ENCODE results near the gene KRTAP10-7.
"Not testable (repeated sequence)": the region's sequence is repeated elsewhere in the genome, so short reads cannot be mapped to it uniquely, and the experiment has no call there.

The KRTAP10-7 gene

DNA sequence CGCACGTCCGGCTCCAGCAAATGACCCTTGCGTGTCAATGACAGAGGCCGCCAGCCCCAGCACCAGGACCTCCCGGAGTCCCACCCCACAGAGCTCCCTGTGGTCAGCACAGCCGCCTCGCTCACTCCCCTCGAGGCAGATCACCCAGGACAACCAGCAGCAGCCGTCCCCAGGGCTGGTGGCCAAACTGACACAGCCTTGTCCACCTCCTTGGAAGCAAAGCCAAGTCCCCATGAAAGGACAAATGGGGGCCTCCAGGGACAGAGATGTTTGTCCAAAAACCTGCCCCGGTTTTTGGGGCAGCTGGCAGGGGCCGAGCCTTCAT lies 38.9 kb downstream of the KRTAP10-7 start:
- TF ChIP-seq, protein P1, sequence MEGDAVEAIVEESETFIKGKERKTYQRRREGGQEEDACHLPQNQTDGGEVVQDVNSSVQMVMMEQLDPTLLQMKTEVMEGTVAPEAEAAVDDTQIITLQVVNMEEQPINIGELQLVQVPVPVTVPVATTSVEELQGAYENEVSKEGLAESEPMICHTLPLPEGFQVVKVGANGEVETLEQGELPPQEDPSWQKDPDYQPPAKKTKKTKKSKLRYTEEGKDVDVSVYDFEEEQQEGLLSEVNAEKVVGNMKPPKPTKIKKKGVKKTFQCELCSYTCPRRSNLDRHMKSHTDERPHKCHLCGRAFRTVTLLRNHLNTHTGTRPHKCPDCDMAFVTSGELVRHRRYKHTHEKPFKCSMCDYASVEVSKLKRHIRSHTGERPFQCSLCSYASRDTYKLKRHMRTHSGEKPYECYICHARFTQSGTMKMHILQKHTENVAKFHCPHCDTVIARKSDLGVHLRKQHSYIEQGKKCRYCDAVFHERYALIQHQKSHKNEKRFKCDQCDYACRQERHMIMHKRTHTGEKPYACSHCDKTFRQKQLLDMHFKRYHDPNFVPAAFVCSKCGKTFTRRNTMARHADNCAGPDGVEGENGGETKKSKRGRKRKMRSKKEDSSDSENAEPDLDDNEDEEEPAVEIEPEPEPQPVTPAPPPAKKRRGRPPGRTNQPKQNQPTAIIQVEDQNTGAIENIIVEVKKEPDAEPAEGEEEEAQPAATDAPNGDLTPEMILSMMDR (IDR thresholded peaks at IDR 0.05; ENCODE audit: extremely low read depth, missing control alignments) = no peak

DNA sequence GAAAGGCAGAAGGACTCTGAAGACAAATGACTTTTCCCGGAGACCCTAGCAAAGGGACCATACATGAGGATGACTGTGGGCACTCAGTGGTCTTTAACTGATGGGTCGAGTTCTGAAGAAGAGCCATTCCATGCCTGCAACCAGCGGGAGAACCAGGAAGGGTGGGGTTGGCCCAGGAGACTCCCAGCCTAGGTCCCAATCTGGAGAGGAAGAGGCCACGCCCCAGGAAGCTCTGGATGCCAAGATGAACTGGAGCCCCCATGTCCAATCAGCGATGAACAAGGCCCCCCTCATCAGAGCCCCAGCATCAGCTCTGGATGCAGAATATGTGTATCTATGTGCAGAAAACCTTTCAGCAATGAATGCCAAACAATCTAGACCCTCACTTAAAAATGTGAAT lies 40.4 kb downstream of the KRTAP10-7 start:
- no peak for DNase-seq (ENCODE audit: low spot score)
- TF ChIP-seq, protein P1 (IDR thresholded peaks at IDR 0.05; ENCODE audit: extremely low read depth, missing control alignments) = no peak

More for the DNA sequence above, 38.9 kb downstream of the KRTAP10-7 start:
- DNase-seq (ENCODE audit: low spot score) = no peak

DNA sequence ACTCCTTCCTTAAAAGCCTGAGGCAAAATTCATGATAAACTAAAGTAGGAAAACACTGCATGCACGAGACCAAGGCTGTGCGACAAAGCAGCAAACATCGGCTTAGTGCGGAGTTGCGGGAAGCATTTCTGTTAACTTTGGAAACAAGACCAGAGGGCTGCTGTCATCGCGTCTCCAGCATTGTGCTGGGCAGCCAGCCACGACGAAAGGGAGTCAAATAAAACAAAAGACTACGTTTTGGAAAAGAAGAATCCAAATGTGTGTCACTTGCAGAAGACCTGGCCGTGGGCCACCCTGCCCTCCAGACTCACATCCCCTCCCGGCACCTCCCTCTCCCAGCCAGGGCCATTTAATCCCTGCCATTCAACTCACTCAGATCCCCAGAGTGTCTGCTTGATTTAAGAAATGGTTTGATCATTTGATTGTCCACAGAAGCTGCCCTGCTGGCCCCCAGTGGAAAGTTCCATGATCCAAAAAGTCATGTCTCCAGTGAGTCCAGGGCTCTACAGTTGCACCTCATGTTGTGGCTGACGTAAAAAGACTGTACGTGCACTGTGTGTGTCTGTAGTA lies 43.4 kb downstream of the KRTAP10-7 start:
- TF ChIP-seq, protein P1 (IDR thresholded peaks at IDR 0.05; ENCODE audit: extremely low read depth, missing control alignments) = no peak
- no peak for DNase-seq (ENCODE audit: low spot score)

DNA sequence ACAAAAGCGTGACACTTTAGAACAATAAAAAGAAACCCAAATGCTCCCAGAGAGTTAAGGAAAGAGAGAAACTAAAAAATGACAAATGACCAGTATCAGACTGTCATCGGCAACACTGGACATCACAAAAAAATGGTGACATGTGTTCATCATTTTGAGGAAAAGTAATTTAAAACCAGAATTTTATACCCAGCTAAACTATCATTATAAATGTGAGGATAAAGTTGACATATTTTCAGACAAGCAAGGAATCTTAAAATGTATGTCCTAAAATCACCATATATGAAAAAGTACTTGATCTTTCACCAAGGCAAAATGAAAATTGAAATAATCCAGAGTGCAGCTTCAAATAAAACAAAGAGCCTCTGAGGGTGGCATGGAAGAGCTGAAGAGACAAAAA lies 44.5 kb downstream of the KRTAP10-7 start:
- DNase-seq (ENCODE audit: low spot score) = no peak
- TF ChIP-seq, protein P1 (IDR thresholded peaks at IDR 0.05; ENCODE audit: extremely low read depth, missing control alignments) = no peak

DNA sequence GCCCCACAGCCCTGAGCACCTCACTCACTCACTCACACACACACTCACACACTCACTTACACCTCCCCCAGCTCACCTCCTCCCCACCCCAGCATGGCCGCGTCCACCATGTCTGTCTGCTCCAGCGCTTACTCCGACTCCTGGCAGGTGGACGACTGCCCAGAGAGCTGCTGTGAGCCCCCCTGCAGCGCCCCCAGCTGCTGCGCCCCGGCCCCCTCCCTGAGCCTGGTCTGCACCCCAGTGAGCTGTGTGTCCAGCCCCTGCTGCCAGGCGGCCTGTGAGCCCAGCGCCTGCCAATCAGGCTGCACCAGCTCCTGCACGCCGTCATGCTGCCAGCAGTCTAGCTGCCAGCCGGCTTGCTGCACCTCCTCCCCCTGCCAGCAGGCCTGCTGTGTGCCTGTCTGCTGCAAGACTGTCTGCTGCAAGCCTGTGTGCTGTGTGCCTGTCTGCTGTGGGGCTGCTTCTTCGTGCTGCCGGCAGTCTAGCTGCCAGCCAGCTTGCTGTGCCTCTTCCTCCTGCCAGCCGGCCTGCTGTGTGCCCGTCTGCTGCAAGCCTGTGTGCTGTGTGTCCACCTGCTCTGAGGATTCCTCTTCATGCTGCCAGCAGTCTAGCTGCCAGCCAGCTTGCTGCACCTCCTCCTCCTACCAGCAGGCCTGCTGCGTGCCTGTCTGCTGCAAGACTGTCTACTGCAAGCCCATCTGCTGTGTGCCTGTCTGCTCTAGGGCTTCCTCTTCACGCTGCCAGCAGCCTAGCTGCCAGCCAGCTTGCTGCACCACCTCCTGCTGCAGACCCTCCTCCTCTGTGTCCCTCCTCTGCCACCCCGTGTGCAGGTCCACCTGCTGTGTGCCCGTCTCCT lies 46.2 kb downstream of the KRTAP10-7 start, which contains the start of gene KRTAP10-11:
KRTAP10-11 (plus strand) TSS at position 49 of the 856 bp plus-strand sequence; CDS start at position 94, 45 bp downstream.
- DNase-seq (ENCODE audit: low spot score) = not testable (repeated sequence)

DNA sequence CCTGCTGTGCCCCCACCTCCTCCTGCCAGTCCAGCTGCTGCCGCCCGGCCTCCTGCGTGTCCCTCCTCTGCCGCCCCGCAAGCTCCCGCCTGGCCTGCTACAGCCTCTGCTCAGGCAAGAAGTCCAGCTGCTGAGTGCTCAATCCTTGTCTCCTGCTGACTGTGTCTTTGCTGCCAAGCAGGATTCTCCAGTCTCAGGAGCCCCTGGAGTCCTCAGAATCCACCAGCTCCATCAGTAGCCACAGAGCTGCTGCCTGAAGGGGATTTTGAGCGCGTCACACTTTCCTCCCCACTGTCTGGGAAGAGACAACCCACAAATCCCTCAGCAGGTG lies 46.8 kb downstream of the KRTAP10-7 start:
- TF ChIP-seq, protein P1 (IDR thresholded peaks at IDR 0.05; ENCODE audit: extremely low read depth, missing control alignments) = no peak
- no peak for DNase-seq (ENCODE audit: low spot score)

DNA sequence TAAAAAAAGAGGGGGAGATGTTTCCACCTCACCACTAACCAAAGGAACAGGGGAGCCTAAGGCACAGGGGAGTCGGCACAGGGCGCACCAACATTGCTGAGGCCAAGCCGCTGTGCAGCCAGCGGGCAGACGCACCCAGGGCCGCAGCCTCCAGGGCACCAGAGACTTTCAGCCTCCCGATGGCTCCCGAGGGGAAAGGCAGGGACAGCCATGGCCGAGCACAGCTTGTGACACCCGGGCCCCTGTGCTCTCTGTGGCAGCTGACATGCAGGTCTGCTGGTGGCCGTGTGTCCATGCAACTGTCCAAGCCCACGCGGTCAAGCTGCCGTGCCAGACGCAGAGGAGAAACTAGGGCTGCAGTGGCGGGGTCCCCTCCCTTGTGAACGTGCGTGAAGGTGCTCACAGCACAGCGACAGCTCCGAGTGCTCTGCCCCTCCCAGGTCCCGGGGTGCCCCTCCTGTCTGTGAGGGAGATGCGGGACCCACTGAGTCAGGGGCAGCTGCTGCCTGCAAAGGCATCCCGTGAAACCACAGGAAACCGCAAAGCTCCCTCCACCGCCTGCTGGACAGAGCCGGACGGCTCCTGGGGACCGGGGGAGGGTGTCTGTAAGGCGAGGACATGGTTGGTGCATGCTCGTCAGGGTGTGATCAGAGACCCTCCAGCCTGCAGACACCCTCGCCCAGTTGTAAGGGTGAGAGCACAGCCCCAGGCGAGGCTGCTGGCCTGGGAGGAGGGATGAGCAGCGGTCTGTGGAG lies 48.3 kb downstream of the KRTAP10-7 start:
- TF ChIP-seq, protein P1 (IDR thresholded peaks at IDR 0.05; ENCODE audit: extremely low read depth, missing control alignments) = no peak
- no peak for DNase-seq (ENCODE audit: low spot score)
